Adrenal gland (tissue), 12 donors: ENCODE data around the gene RPL22. TPM values are rescaled to one million over a fixed set of nuclear protein-coding genes. Genes with fewer than 3 reads are reported as not detected.
A peak's percentile ranks its signal among the peaks of the same experiment; 100 is the strongest.

ENCODE experiments used
- DNase-seq, 7 donors: peaks; one replicate each; pipeline ENCODE4 v3.0.0-alpha.2; 2019 to 2020
- H3K27ac ChIP-seq, 5 donors: fragments of 200-600 bp; sonication (generic) in 4 of 5; 1 replicate in 3 of 5; 2 replicates in 2 of 5; pipeline versions ENCODE4 v1.5.1 to v1.8.0; 2016 to 2020; ENCODE audit warnings: mild to moderate bottlenecking in 1 of 5
- H3K27me3 ChIP-seq: fragments of 200-600 bp; 2 replicates; pipeline ENCODE4 v1.8.0; 2021
- H3K36me3 ChIP-seq, 2 donors: fragments of 200-600 bp; replicated peaks in 1 of 2; 1 replicate in 1 of 2; 2 replicates in 1 of 2; pipeline versions ENCODE4 v1.5.1 to v1.8.0; 2018 to 2022
- H3K4me1 ChIP-seq, 2 donors: fragments of 200-600 bp; replicated peaks in 1 of 2; 1 replicate in 1 of 2; 2 replicates in 1 of 2; pipeline versions ENCODE4 v1.5.1 to v1.8.0; 2018 to 2021
- H3K4me3 ChIP-seq, 4 donors: fragments of 200-600 bp; sonication (generic) in 3 of 4; one replicate each; pipeline ENCODE4 v1.5.1; 2016 to 2018
- H3K9me3 ChIP-seq, 3 donors: fragments of 200-600 bp; sonication (generic) in 1 of 3; replicated peaks in 1 of 3; 1 replicate in 2 of 3; 2 replicates in 1 of 3; pipeline versions ENCODE4 v1.5.1 to v1.8.0; 2016 to 2021
- POLR2A ChIP-seq, 2 donors: fragments of 450-650 bp; IDR thresholded peaks; one replicate each; pipeline ENCODE4 v1.6.1; 2017; ENCODE audit warnings: antibody characterized with exemption in 2 of 2, mild to moderate bottlenecking in 2 of 2, moderate library complexity in 1 of 2
- WGBS, 4 donors: extraction: QIAGEN DNeasy Blood & Tissue Kit in 2 of 4; methylation state at CpG; one replicate each; pipeline versions ENCODE4 v1.1.5 to v1.1.7; 2013 to 2017; 5-methylcytosine and 5-hydroxymethylcytosine counted together
- intact Hi-C, 2 donors: fragments of 100-400 bp; cut with DNase I; formaldehyde crosslinking; loops; one replicate each; pipeline versions ENCODE4 v1.14.1 to v1.15.0; 2022 to 2023
- polyA plus RNA-seq, 3 donors: library from polyadenylated mRNA; stranded (reverse); fragments of 200-250 nt in 2 of 3; fragments of 350-450 nt in 1 of 3; fragmentation: Illumina TruSeq in 1 of 3; extraction: RNeasy Lipid Tissue Mini Kit (QIAGEN cat#74804) in 1 of 3; gene quantifications; one replicate each; pipeline ENCODE4 v1.2.3, GENCODE V29; 2013 to 2014
- total RNA-seq, 9 donors: library from RNA; depleted of rRNA in 4 of 9; stranded (reverse); fragments of >200 nt in 4 of 9; fragments of 120-200 nt in 1 of 9; fragmentation: NEBNext Ultra II Directional in 1 of 9; extraction: Animal tissue kit (Norgen Biotek cat#: 25700) in 1 of 9; gene quantifications; one replicate each; pipeline versions ENCODE4 v1.1.0 to v1.2.4, GENCODE V29; 2013 to 2023
- TF ChIP-seq, protein P1 (sequence below), 6 experiments: fragments of 450-650 bp in 4 of 6; fragments of 200-600 bp in 2 of 6; sonication (generic) in 1 of 6; IDR thresholded peaks; 1 replicate in 5 of 6; 2 replicates in 1 of 6; pipeline versions ENCODE4 v1.5.1 to v1.8.0; 2016 to 2021; ENCODE audit warnings: antibody characterized with exemption in 6 of 6, mild to moderate bottlenecking in 2 of 6, moderate library complexity in 1 of 6
- donor health status: healthy with polysubstance abuse.
- donor health status: Bipolar disorder and iron deficiency.
- donor health status: DM: yes; HTN: yes; CAD: no.
- donor health status: DM: no; HTN: no; CAD: no.
- donor health status: DM: no; HTN: no; CAD: no.
- donor health status: DM: yes; HTN: yes; CAD: no.

RPL22 gene
- total and polyA plus RNA-seq, 12 donors: 78.5 to 898 (median 305) TPM

DNA sequence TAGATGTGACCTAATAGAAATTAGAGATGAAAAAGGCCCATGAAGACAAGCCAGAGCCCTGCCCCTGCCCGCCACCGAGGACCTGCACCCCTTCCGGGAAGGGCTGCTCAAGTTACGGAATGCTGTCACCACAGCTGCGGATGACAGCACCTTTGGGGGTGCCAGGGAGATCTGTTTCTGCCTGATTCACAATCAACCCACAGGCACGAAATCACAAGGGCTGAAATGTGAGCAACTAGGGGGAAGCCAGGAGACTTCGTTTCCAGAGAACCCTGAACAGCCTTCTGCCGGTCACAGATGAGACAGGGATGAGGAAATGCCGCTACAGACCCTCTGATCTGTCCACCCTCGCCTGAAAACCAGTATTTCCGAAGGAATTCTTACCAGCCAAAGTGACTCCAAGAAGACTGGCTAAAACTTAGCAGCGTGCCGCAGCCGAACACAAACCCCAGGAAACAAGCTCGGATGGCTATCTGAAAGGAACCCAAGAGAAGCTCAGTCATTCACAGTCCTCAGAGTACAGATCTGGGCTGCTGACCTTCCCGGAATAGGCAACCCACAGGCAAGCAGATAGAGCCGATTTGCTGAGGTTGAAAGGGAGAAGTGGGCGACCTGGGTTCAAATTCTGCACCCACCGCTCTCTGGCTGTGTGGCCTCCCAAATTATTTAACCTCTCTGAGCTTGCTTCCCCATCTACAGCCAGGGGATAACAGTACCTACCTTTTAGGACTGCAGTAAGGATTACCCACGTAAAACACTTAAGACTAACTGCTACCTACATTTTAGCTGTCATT is 35.3 kb upstream of the RPL22 start:
- TF ChIP-seq, protein P1, sequence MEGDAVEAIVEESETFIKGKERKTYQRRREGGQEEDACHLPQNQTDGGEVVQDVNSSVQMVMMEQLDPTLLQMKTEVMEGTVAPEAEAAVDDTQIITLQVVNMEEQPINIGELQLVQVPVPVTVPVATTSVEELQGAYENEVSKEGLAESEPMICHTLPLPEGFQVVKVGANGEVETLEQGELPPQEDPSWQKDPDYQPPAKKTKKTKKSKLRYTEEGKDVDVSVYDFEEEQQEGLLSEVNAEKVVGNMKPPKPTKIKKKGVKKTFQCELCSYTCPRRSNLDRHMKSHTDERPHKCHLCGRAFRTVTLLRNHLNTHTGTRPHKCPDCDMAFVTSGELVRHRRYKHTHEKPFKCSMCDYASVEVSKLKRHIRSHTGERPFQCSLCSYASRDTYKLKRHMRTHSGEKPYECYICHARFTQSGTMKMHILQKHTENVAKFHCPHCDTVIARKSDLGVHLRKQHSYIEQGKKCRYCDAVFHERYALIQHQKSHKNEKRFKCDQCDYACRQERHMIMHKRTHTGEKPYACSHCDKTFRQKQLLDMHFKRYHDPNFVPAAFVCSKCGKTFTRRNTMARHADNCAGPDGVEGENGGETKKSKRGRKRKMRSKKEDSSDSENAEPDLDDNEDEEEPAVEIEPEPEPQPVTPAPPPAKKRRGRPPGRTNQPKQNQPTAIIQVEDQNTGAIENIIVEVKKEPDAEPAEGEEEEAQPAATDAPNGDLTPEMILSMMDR (IDR thresholded peaks at IDR 0.05): no peak
- peak overlapping the region in 3 of 5 donors; percentile 55 to 90 (median 57) for H3K27ac ChIP-seq

DNA sequence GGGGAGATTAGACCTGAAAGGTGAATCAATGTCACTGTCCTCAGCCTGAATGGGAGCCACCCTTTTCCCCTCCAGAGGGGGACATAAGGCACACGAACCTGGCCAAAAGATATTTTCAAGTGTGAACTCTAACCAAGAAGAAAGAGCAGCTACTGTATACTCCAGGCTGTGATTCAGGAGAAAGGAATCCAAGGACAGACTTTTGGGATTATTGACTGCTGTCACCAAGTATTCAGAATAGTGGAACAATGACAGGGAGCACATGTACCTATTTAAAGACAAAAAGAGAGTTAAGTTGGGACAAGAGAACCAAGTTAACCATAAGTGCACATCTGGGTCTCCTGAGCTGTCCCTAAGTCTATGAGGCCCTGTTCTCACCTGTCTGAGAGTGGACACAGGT is 34.0 kb upstream of the RPL22 start:
- Histone ChIP-seq H3K4me3 (no peak overlapping the region), H3K27me3 (no peaks in the 10 kb centered on the region), H3K27ac (peak overlapping the region in 1 of 5 donors; percentile 90), H3K4me1 (peaks cover 6 to 23% of the 10 kb centered on the region in 2 donors), H3K9me3 (no peaks in the 10 kb centered on the region), H3K36me3 (peaks cover 0 to 50% of the 10 kb centered on the region in 2 donors)
- no peak for TF ChIP-seq POLR2A (IDR thresholded peaks at IDR 0.05)
- TF ChIP-seq, protein P1 (IDR thresholded peaks at IDR 0.05): no peak
- WGBS, 4 donors: 31 to 46% (median 37%) methylated on average over 1 of the region's 1 CpG
- intact Hi-C loops: no loop called here
- DNase-seq: no peak

More for the DNA sequence above, 35.3 kb upstream of the RPL22 start:
- DNase-seq: peak in 3 of 7 donors; percentile 43 to 52 (median 48)
- Histone ChIP-seq H3K36me3 (peaks cover 0 to 40% of the 10 kb centered on the region in 2 donors), H3K9me3 (no peaks in the 10 kb centered on the region), H3K27me3 (no peaks in the 10 kb centered on the region), H3K4me3 (peak overlapping the region in 2 of 4 donors; percentile 32 to 98), H3K4me1 (peaks cover 6 to 23% of the 10 kb centered on the region in 2 donors)
- 35 to 41% (median 38%) methylated on average over 19 to 20 of the region's 20 CpGs for WGBS, 4 donors
- intact Hi-C loops: no loop called here

DNA sequence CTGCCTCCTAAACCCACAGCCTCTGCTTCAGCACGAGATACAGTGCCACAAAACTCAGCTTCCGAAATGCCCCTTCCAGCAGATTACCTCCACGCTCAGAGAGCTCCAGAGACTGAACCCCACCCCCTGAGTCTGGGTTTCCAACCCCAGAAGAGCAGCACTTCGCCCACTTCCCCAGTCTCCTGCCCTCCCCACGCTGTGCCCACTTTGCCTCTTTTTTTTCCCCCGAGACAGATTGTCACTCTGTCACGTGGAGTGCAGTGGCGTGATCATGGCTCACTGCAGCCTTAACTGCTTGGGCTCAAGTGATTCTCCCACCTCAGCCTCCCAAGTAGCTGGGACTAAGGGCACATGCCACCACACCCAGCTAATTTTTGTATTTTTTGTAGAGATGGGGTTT is 26.3 kb upstream of the RPL22 start:
- Histone ChIP-seq H3K36me3 (peaks cover 0 to 67% of the 10 kb centered on the region in 2 donors), H3K4me1 (peaks cover 6 to 19% of the 10 kb centered on the region in 2 donors), H3K27ac (peak overlapping the region in 3 of 5 donors; percentile 20 to 77 (median 37)), H3K9me3 (no peaks in the 10 kb centered on the region), H3K4me3 (no peak overlapping the region), H3K27me3 (no peaks in the 10 kb centered on the region)
- intact Hi-C loops: no loop called here
- TF ChIP-seq, protein P1 (IDR thresholded peaks at IDR 0.05): no peak
- no peak for TF ChIP-seq POLR2A (IDR thresholded peaks at IDR 0.05)
- DNase-seq: no peak
- WGBS, 4 donors: 90 to 97% (median 94%) methylated on average over 8 of the region's 8 CpGs

GRCh38 chr1:6224718-6225117 is 25.3 kb upstream of the RPL22 start:
- intact Hi-C loops: no loop called here
- H3K27me3 ChIP-seq: no peaks in the 10 kb centered on the region
- no peaks in the 10 kb centered on the region for H3K9me3 ChIP-seq
- DNase-seq: peak in 4 of 7 donors; percentile 60 to 66 (median 64)
- peak overlapping the region in 3 of 5 donors; percentile 20 to 77 (median 37) for H3K27ac ChIP-seq
- WGBS, 4 donors: 57 to 63% (median 60%) methylated on average over 15 of the region's 15 CpGs
- peaks cover 6 to 19% of the 10 kb centered on the region in 2 donors for H3K4me1 ChIP-seq
- no peak for TF ChIP-seq POLR2A (IDR thresholded peaks at IDR 0.05)
- TF ChIP-seq, protein P1 (IDR thresholded peaks at IDR 0.05): no peak
- H3K4me3 ChIP-seq: no peak overlapping the region
- H3K36me3 ChIP-seq: peaks cover 0 to 57% of the 10 kb centered on the region in 2 donors
